ENCODE data around the gene SPATA24.

- TF ChIP-seq CTCF (IDR thresholded peaks at IDR 0.05; ENCODE audit: borderline replicate concordance, extremely low read depth, low read length, poor library complexity, severe bottlenecking) = no peak
- TF ChIP-seq EZH2 (IDR thresholded peaks at IDR 0.05; ENCODE audit: borderline replicate concordance, low read depth, low read length, severe bottlenecking) = no peak
Observed at GRCh38 chr5:139361835-139362429, 42.0 kb downstream of the SPATA24 start.
